Body of pancreas (tissue), 4 donors: Measurements from ENCODE around the gene MYBL2. TPM values are rescaled to one million over a fixed set of nuclear protein-coding genes. Genes with fewer than 3 reads are reported as not detected.

Source experiments
- ATAC-seq: fragments of 150-250 bp; one replicate; pipeline ENCODE4 v1.9.1; 2016
- DNase-seq, 4 donors: peaks; one replicate each; pipeline ENCODE4 v3.0.0-alpha.2; 2019
- H3K27ac ChIP-seq, 4 donors: fragments of 200-600 bp; sonication (generic); 1 replicate in 3 of 4; 2 replicates in 1 of 4; pipeline versions ENCODE4 v1.5.1 to v1.6.1; 2016 to 2019; ENCODE audit warnings: mild to moderate bottlenecking in 1 of 4, mixed read lengths in 1 of 4, moderate library complexity in 1 of 4
- H3K27me3 ChIP-seq, 2 donors: fragments of 200-600 bp; sonication (generic); one replicate each; pipeline ENCODE4 v1.6.0; 2016; ENCODE audit warnings: mild to moderate bottlenecking in 1 of 2
- H3K36me3 ChIP-seq, 2 donors: fragments of 200-600 bp; sonication (generic); replicated peaks in 1 of 2; 2 replicates each; pipeline ENCODE4 v1.5.1; 2016; ENCODE audit warnings: low read depth in 2 of 2; ENCODE audit not compliant: insufficient read depth in 1 of 2
- H3K4me1 ChIP-seq: fragments of 200-600 bp; sonication (generic); one replicate; pipeline ENCODE4 v1.6.0; 2016
- H3K4me3 ChIP-seq, 2 donors: fragments of 200-600 bp; sonication (generic); 1 replicate in 1 of 2; 2 replicates in 1 of 2; pipeline ENCODE4 v1.5.1; 2016 to 2019
- H3K9me3 ChIP-seq, 3 donors: fragments of 200-600 bp; sonication (generic); 1 replicate in 2 of 3; 2 replicates in 1 of 3; pipeline ENCODE4 v1.5.1; 2016
- CTCF ChIP-seq, 7 experiments: fragments of 450-650 bp in 4 of 7; fragments of 200-600 bp in 3 of 7; sonication (generic) in 3 of 7; IDR thresholded peaks; one replicate each; pipeline ENCODE4 v1.5.1; 2016 to 2019; ENCODE audit warnings: antibody characterized with exemption in 7 of 7
- POLR2A ChIP-seq, 3 donors: fragments of 450-650 bp; IDR thresholded peaks; one replicate each; pipeline ENCODE4 v1.6.1; 2016; ENCODE audit warnings: antibody characterized with exemption in 3 of 3, mild to moderate bottlenecking in 2 of 3
- WGBS, 2 donors: methylation state at CpG; one replicate each; pipeline ENCODE4 v1.1.5; 2017; 5-methylcytosine and 5-hydroxymethylcytosine counted together
- intact Hi-C: fragments of 100-400 bp; cut with DNase I; formaldehyde crosslinking; loops from one replicate; pipeline ENCODE4 v1.15.1; 2023
- total RNA-seq, 2 donors: library from RNA; depleted of rRNA; stranded (reverse); fragments of >200 nt; gene quantifications; one replicate each; pipeline ENCODE4 v1.1.0, GENCODE V29; 2016

Gene MYBL2
- total RNA-seq, 2 donors from 2014 or later, result 3.0 to 3.6 TPM

GRCh38 chr20:43711098-43711654 is 44.3 kb downstream of the MYBL2 start:
- ATAC-seq (no peak), DNase-seq (no peak)
- 89 to 93% methylated on average over 10 to 15 of the region's 15 CpGs for whole genome bisulfite sequencing, 2 donors
- Histone ChIP-seq H3K27ac (no peak overlapping the region), H3K36me3 (peaks cover 0 to 6% of the 10 kb centered on the region in 2 donors), H3K4me3 (no peak overlapping the region), H3K27me3 (no peaks in the 10 kb centered on the region), H3K9me3 (no peaks in the 10 kb centered on the region), H3K4me1 (no peaks in the 10 kb centered on the region)
- intact Hi-C loops, result no loop called here
- TF ChIP-seq POLR2A (IDR thresholded peaks at IDR 0.05), result no peak
- TF ChIP-seq CTCF (IDR thresholded peaks at IDR 0.05), result no peak

- ATAC-seq (no peak), DNase-seq (no peak)
- Histone ChIP-seq H3K4me3 (no peak overlapping the region), H3K27ac (no peak overlapping the region), H3K9me3 (no peaks in the 10 kb centered on the region), H3K27me3 (no peaks in the 10 kb centered on the region), H3K36me3 (peaks cover 0 to 6% of the 10 kb centered on the region in 2 donors), H3K4me1 (no peaks in the 10 kb centered on the region)
- intact Hi-C loops, result no loop called here
- TF ChIP-seq POLR2A (IDR thresholded peaks at IDR 0.05) (no peak), CTCF (IDR thresholded peaks at IDR 0.05) (no peak)
- WGBS, 2 donors, result 88 to 97% methylated on average over 3 to 9 of the region's 9 CpGs
Observed at GRCh38 chr20:43715044-43715443, 48.1 kb downstream of the MYBL2 start.

- no peak for DNase-seq
- H3K27ac ChIP-seq, result no peak overlapping the region
- H3K9me3 ChIP-seq, result no peaks in the 10 kb centered on the region
- TF ChIP-seq CTCF (IDR thresholded peaks at IDR 0.05) (no peak), POLR2A (IDR thresholded peaks at IDR 0.05) (no peak)
- H3K4me3 ChIP-seq, result no peak overlapping the region
- no peaks in the 10 kb centered on the region for H3K27me3 ChIP-seq
- intact Hi-C loops, result no loop called here
- WGBS, 2 donors, result 86 to 94% methylated on average over 6 of the region's 6 CpGs
- no peak for ATAC-seq
- peaks cover 0 to 4% of the 10 kb centered on the region in 2 donors for H3K36me3 ChIP-seq
- no peaks in the 10 kb centered on the region for H3K4me1 ChIP-seq
Observed at GRCh38 chr20:43715511-43715910, 48.6 kb downstream of the MYBL2 start.

GRCh38 chr20:43716123-43716522 is 49.2 kb downstream of the MYBL2 start:
- Histone ChIP-seq H3K4me1 (no peaks in the 10 kb centered on the region), H3K27me3 (no peaks in the 10 kb centered on the region), H3K4me3 (no peak overlapping the region), H3K36me3 (peaks cover 0 to 4% of the 10 kb centered on the region in 2 donors), H3K9me3 (no peaks in the 10 kb centered on the region), H3K27ac (no peak overlapping the region)
- WGBS, 2 donors, result 96 to 100% methylated on average over 1 to 4 of the region's 4 CpGs
- ATAC-seq (no peak), DNase-seq (no peak)
- intact Hi-C loops, result no loop called here
- no peak for TF ChIP-seq CTCF (IDR thresholded peaks at IDR 0.05)
- no peak for TF ChIP-seq POLR2A (IDR thresholded peaks at IDR 0.05)
